Kidney tubule cell (primary cell): ENCODE data around the gene TNS4.
A peak's percentile ranks its signal among the peaks of the same experiment; 100 is the strongest.

Experiments
- DNase-seq: peaks from one replicate; pipeline ENCODE4 v3.0.0-alpha.2; 2018; ENCODE audit warnings: low spot score

TNS4 gene

GRCh38 chr17:40457964-40458791, 43.2 kb downstream of the TNS4 start:
- DNase-seq, result peak; percentile 82

GRCh38 chr17:40457369-40457768, 44.1 kb downstream of the TNS4 start:
- DNase-seq, result no peak

GRCh38 chr17:40456396-40456951, 44.9 kb downstream of the TNS4 start:
- no peak for DNase-seq

DNA sequence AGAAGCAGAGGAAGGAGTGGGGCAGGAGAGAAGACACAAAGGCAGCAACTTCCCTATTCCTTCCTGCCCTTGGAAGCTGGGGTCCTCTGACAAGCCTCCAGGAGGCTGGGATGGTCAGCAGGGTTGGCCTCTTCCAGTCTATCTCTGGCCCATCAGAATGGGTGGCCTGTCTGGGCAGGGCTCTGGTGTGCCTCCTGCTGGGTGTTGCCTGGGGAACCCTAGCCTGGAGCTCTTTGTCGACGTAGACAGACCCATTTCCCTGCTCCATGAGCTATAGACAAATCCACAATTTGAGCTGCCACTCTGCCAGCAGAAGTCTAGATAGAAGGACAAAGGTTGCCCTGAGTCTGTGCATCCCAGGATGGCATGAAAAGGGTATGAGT, 46.8 kb downstream of the TNS4 start:
- no peak for DNase-seq

- DNase-seq, result peak; percentile 41
Observed at GRCh38 chr17:40453881-40454612, 47.4 kb downstream of the TNS4 start.

GRCh38 chr17:40452921-40453378, 48.5 kb downstream of the TNS4 start:
- DNase-seq, result peak; percentile 45

DNA sequence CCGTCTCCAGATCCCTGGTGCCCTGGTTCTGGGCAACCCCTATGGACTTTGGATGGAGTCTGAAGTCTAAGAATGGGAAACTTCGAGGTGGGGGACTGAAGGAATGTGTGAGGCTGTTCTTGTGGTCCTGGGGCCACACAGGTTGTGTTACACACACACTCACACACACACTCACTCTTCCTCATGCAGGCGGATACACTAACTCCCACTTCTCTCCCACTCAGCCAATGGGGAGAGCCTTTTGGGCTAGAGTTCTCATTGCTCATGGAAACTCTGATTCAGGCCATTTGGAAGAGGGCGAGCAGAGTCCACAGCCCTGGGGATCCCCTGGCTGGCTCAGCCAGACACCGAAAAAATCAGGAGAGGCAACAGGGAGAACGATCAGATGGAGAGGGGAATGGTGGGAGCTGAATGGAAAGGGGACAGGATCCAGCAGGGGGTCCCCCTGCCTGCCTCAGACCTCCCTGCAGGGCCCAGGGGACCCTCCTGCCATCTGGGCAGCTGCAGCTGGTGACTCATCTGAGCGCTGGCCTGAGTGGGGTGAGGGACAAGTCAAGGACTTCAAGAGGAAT, 49.1 kb downstream of the TNS4 start:
- peak; percentile 63 for DNase-seq

- DNase-seq, result peak; percentile 46
Observed at GRCh38 chr17:40451420-40451819, 50.0 kb downstream of the TNS4 start.

DNA sequence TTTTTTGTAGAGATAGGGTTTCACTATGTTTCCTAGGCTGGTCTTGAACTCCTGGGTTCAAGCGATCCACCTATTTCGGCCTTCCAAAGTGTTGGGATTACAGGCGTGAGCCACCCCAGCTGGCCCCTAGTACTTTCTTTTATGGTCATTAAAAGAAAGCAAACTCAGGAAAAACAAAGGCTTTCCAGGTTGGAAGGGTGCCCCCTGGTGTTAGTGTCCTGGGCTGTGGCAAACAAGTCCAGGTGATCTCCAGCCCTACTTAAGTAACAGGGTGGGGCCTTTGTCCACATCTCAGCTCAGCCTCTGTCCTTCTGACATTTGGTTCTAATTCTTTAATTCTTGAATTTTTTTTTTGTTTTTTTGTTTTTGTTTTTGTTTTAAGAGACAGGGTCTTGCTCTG, 51.2 kb downstream of the TNS4 start:
- DNase-seq, result peak; percentile 38

DNA sequence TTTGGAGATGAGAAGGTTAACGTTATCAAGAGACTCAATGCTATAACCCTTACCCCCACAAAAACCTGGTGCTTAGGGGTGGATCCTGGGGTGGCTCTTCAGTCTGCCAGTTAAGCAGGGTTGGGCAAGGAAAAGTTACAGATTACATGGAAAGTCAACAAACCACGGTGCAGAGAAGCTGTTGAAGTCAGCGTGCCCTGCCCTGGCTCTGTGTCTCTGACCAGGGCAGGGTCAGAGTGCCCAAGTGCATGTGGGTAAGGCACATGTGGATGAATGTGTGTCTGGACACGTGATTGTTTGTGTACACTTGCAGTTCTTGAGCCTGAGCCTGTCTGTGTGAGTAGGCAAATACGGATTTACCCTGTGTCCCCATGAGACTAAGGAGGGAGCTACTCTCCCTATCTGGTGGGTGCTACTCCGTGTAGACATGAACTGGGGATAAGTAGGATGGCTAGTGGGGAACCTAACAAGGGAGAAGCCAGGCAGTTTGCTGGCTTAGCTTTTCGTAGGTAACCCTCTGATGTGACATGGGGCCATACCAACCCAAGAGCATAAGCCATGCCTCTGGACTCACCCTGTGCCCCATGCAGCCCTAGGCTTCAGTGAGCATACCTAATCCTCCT, 52.7 kb downstream of the TNS4 start:
- peak; percentile 74 for DNase-seq

DNA sequence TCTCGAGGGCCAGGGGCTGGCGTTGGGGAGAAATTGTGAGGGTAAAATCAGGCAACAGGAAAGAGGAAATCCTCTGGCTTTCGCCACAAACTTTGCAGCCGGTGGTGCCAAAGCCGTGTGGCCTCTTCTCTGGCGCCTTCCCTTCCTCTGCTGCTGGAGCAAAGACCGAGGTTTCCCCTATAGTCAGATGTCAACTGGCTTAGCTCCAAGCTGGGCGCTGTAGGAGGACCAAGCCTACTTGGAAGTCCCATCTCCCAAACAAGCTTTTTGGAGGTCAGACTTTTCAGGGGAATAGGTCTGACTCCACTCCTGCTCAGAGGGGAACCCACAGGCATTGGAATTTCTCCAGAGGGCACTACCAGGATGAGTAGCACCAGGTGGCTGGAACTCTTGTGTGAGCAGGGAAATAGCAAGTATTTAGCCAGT, 53.2 kb downstream of the TNS4 start:
- no peak for DNase-seq

DNA sequence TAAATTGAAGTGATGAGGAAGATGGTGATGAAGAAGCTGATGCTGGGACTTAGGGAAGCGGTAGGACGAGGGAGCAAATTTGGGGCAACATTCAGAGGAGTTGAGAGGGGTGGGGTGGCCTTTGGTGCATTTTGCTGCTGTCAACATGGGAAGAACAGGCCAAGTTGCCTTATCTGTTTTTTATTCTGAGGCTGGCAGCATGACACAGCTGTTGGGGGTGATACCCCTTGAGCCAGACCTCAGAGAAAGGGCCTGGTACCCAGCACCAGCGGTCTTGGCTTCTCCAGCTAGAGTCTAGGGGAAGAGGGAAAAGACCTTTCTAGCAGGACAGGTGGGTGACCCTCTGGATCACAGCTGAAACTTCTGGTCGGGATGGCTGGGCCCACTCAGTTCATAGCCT, 53.6 kb downstream of the TNS4 start:
- no peak for DNase-seq

- DNase-seq, result no peak
Observed at GRCh38 chr17:40447148-40447644, 54.2 kb downstream of the TNS4 start.

GRCh38 chr17:40445751-40446468, 55.5 kb downstream of the TNS4 start:
- no peak for DNase-seq

GRCh38 chr17:40443988-40444899, 57.2 kb downstream of the TNS4 start:
- peak; percentile 16 for DNase-seq

DNA sequence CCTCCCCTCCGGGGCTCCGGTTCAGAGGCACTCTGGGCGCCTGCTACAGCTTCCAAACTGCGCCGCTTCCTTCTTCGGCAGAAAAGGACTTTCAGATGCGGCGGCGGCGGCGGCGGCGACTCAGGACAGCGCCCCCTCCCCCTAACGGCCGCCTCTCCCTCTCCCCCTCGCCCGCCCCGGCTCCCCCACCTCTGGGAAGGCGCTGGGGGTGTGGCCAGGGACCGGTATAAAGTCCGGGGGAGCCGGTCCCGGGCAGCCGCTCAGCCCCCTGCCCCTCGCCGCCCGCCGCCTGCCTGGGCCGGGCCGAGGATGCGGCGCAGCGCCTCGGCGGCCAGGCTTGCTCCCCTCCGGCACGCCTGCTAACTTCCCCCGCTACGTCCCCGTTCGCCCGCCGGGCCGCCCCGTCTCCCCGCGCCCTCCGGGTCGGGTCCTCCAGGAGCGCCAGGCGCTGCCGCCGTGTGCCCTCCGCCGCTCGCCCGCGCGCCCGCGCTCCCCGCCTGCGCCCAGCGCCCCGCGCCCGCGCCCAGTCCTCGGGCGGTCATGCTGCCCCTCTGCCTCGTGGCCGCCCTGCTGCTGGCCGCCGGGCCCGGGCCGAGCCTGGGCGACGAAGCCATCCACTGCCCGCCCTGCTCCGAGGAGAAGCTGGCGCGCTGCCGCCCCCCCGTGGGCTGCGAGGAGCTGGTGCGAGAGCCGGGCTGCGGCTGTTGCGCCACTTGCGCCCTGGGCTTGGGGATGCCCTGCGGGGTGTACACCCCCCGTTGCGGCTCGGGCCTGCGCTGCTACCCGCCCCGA, 58.0 kb downstream of the TNS4 start, which contains the start of gene IGFBP4:
TSS of gene IGFBP4 (plus strand) at position 255 of the 792 bp plus-strand sequence. CDS start at position 541, 286 bp downstream.
- peak; percentile 73 for DNase-seq

- peak; percentile 20 for DNase-seq
Observed at GRCh38 chr17:40442392-40443195, 58.8 kb downstream of the TNS4 start.

DNA sequence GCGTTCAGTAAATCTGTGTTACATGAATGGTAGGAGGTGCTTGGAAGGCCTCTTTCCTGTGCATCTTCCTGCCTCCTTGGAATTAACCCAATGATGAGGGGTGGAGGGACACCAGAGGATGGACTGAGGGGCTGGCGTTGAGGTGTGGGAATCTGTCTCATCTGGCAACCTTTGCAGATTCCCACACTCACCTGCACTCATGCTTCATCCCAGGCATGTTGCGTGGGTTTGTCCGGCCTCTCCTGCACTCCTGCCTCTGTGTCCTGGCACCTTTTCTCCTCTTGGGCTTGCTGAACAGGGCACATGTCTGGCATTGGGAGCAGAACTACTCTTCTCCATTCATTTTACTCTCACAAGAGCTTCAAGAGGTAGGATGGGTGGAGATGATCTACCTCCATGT, 61.3 kb downstream of the TNS4 start:
- no peak for DNase-seq
